SK-N-SH (cell line): ENCODE results near the gene KLHL42. TPM values are rescaled to one million over a fixed set of nuclear protein-coding genes. Genes with fewer than 3 reads are reported as not detected.

ENCODE experiments used
- CTCF ChIA-PET: fragments of 300-600, 350-600 bp; formaldehyde crosslinking; extraction: SDS; loops from one replicate; lab custom pipeline; 2021; lab: Yijun Ruan, JAX
- POLR2A ChIA-PET: fragments of 350-600 bp; sonication (Branson Sonifier 250); formaldehyde crosslinking; extraction: SDS; loops from one replicate; lab custom pipeline; 2020; ENCODE audit warnings: antibody characterized with exemption, inconsistent platforms; lab: Yijun Ruan, JAX
- DNase-seq: peaks from one replicate; pipeline ENCODE4 v3.0.0; 2012
- H2AFZ ChIP-seq: fragments of 200-600 bp; sonication (generic); 2 replicates; pipeline ENCODE4 v1.8.1; 2016; ENCODE audit warnings: antibody characterized with exemption, mild to moderate bottlenecking, low read depth
- H3F3A ChIP-seq: fragments of 200-600 bp; sonication (generic); replicated peaks from 2 replicates; pipeline ENCODE3; 2016; ENCODE audit warnings: antibody characterized with exemption, mild to moderate bottlenecking; ENCODE audit not compliant: insufficient read depth
- H3K27ac ChIP-seq, 2 experiments: fragments of 200-500 bp in 1 of 2; fragments of 200-600 bp in 1 of 2; sonication (Bioruptor generic) in 1 of 2; sonication (generic), shearing (Covaris generic) in 1 of 2; 2 replicates each; pipeline versions ENCODE4 v1.5.1 to v1.6.1; 2014 to 2016; ENCODE audit warnings: low read depth in 2 of 2, inconsistent platforms in 1 of 2, low read length in 1 of 2, mild to moderate bottlenecking in 1 of 2, mixed read lengths in 1 of 2
- H3K27me3 ChIP-seq: fragments of 200-600 bp; sonication (generic), shearing (Covaris generic); 2 replicates; pipeline ENCODE4 v1.6.1; 2016; ENCODE audit warnings: mixed run types; ENCODE audit not compliant: insufficient read depth
- H3K36me3 ChIP-seq, 2 experiments: fragments of 200-500 bp in 1 of 2; fragments of 200-600 bp in 1 of 2; sonication (Bioruptor generic) in 1 of 2; sonication (generic) in 1 of 2; replicated peaks in 1 of 2; 2 replicates each; pipeline versions ENCODE3 to v1.5.1; 2014 to 2016; ENCODE audit warnings: low read length in 1 of 2, mild to moderate bottlenecking in 1 of 2; ENCODE audit not compliant: insufficient read depth in 2 of 2, control insufficient read depth in 1 of 2
- H3K4me1 ChIP-seq, 2 experiments: fragments of 200-500 bp in 1 of 2; fragments of 200-600 bp in 1 of 2; sonication (Bioruptor generic) in 1 of 2; sonication (generic), shearing (Covaris generic) in 1 of 2; 2 replicates each; pipeline versions ENCODE4 v1.5.1 to v1.6.1; 2014 to 2016; ENCODE audit warnings: low read depth in 1 of 2, low read length in 1 of 2, mixed run types in 1 of 2; ENCODE audit not compliant: insufficient read depth in 2 of 2, control insufficient read depth in 1 of 2
- H3K4me2 ChIP-seq: fragments of 200-600 bp; sonication (generic), shearing (Covaris generic); 2 replicates; pipeline ENCODE4 v1.6.1; 2017; ENCODE audit warnings: mixed run types
- H3K4me3 ChIP-seq, 2 experiments: fragments of 200-500 bp in 1 of 2; fragments of 200-600 bp in 1 of 2; sonication (Bioruptor generic) in 1 of 2; sonication (generic), shearing (Covaris generic) in 1 of 2; 2 replicates each; pipeline versions ENCODE4 v1.5.1 to v1.8.1; 2014 to 2016; ENCODE audit warnings: low read depth in 2 of 2, inconsistent platforms in 1 of 2, low read length in 1 of 2, mild to moderate bottlenecking in 1 of 2, mixed read lengths in 1 of 2, moderate library complexity in 1 of 2
- H3K79me2 ChIP-seq: fragments of 200-600 bp; sonication (generic); 2 replicates; pipeline ENCODE4 v1.8.1; 2017; ENCODE audit warnings: mild to moderate bottlenecking; ENCODE audit not compliant: insufficient read depth
- H3K9ac ChIP-seq: fragments of 200-600 bp; sonication (generic); 2 replicates; pipeline ENCODE4 v1.6.1; 2017; ENCODE audit warnings: mixed run types
- H3K9me2 ChIP-seq: fragments of 200-600 bp; sonication (generic); 2 replicates; pipeline ENCODE4 v1.6.1; 2017; ENCODE audit warnings: mixed run types
- H3K9me3 ChIP-seq: fragments of 200-600 bp; sonication (generic); 2 replicates; pipeline ENCODE4 v1.6.1; 2017; ENCODE audit warnings: mixed run types, mild to moderate bottlenecking, moderate library complexity
- H4K20me1 ChIP-seq: fragments of 200-600 bp; sonication (generic); 2 replicates; pipeline ENCODE4 v1.6.1; 2017; ENCODE audit warnings: mild to moderate bottlenecking, mixed run types; ENCODE audit not compliant: insufficient read depth
- CHD2 ChIP-seq: fragments of 150-350 bp; IDR thresholded peaks from 2 replicates; pipeline ENCODE4 v1.6.1; 2018; ENCODE audit warnings: low read length; ENCODE audit not compliant: partially characterized antibody
- EP300 ChIP-seq, 2 experiments: IDR thresholded peaks; 2 replicates each; pipeline versions ENCODE4 v1.4.0 to v1.6.1; 2012; ENCODE audit warnings: borderline replicate concordance in 1 of 2, low read depth in 1 of 2, low read length in 1 of 2
- GABPA ChIP-seq: IDR thresholded peaks from 2 replicates; pipeline ENCODE4 v1.4.0; 2012; ENCODE audit warnings: low read depth, mild to moderate bottlenecking
- MEF2A ChIP-seq: IDR thresholded peaks from 2 replicates; pipeline ENCODE4 v1.4.0; 2012; ENCODE audit warnings: low read depth, borderline replicate concordance
- MXI1 ChIP-seq: IDR thresholded peaks from 2 replicates; pipeline ENCODE4 v1.6.1; 2012; ENCODE audit warnings: mild to moderate bottlenecking, low read depth, low read length, improper control_type of control experiment
- RAD21 ChIP-seq: IDR thresholded peaks from 2 replicates; pipeline ENCODE4 v1.6.1; 2012; ENCODE audit warnings: mild to moderate bottlenecking, low read length
- RCOR1 ChIP-seq: fragments of 150-350 bp; IDR thresholded peaks from 2 replicates; pipeline ENCODE4 v1.6.1; 2017; ENCODE audit warnings: antibody characterized with exemption, low read length
- SIN3A ChIP-seq: IDR thresholded peaks from 2 replicates; pipeline ENCODE4 v1.6.1; 2012; ENCODE audit warnings: low read depth, mild to moderate bottlenecking, low read length, moderate library complexity, borderline replicate concordance
- TEAD4 ChIP-seq: IDR thresholded peaks from 2 replicates; pipeline ENCODE4 v1.4.0; 2012; ENCODE audit warnings: mild to moderate bottlenecking, borderline replicate concordance; ENCODE audit not compliant: insufficient read depth
- WGBS: methylation state at CpG from one replicate; pipeline ENCODE4 v1.1.6; 2017; ENCODE audit warnings: low lambda C conversion rate; 5-methylcytosine and 5-hydroxymethylcytosine counted together
- polyA plus RNA-seq, 3 experiments: library from polyadenylated mRNA; depleted of rRNA; stranded (reverse); fragments of >200 nt; gene quantifications; 2 replicates each; pipeline ENCODE4 v1.2.3, GENCODE V29; 2012
- TF ChIP-seq, protein P1 (sequence below): IDR thresholded peaks from 2 replicates; pipeline ENCODE4 v1.4.0; 2012; ENCODE audit warnings: low read depth, borderline replicate concordance
- TF ChIP-seq, protein P2 (sequence below): IDR thresholded peaks from 2 replicates; pipeline ENCODE4 v1.4.0; 2012; ENCODE audit warnings: low read depth, borderline replicate concordance

Gene KLHL42
- polyA plus RNA-seq, 1 of the 3 experiments (the other 2 are of a cell fraction) = 11.7 TPM

DNA sequence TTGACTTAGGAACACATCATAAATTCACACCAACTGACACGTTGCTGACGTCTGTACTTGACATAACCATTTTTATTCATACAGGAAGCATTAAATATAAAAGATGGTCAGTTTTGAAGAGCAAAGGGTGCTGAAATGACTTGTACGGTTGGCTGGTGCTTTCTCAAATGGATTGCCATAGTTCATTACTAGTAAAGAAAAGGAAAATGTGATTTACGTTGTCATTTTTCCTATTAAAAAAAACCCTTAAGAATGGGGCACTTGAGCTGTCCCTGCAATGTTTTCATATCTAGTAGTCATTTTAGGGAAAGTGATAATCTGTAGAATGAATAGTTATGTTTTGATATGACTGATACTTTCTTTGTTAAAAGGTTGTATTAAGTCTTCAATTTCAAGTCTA, 22.5 kb downstream of the KLHL42 start:
- CTCF ChIA-PET = interaction anchor here (0.8 kb wide), 1 partner anchor 14 kb away, joined by 3 read pairs; no protein-coding TSS in a partner anchor
- H4K20me1 ChIP-seq = no peaks in the 10 kb centered on the region
- H2AFZ ChIP-seq = no peak overlapping the region
- H3K4me2 ChIP-seq = no peak overlapping the region
- POLR2A ChIA-PET = no interaction called here
- DNase-seq = no peak
- TF ChIP-seq GABPA (no peak), MXI1 (no peak), EP300 (IDR thresholded peaks at IDR 0.05; ENCODE audit: borderline replicate concordance in 1 of 2, low read depth in 1 of 2, low read length in 1 of 2) (no peak), SIN3A (no peak)
- TF ChIP-seq, protein P1, sequence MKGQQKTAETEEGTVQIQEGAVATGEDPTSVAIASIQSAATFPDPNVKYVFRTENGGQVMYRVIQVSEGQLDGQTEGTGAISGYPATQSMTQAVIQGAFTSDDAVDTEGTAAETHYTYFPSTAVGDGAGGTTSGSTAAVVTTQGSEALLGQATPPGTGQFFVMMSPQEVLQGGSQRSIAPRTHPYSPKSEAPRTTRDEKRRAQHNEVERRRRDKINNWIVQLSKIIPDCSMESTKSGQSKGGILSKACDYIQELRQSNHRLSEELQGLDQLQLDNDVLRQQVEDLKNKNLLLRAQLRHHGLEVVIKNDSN = no peak
- WGBS = 89% methylated on average over 4 of the region's 4 CpGs
- H3K9ac ChIP-seq = no peak overlapping the region
- H3K4me1 ChIP-seq = no peaks in the 10 kb centered on the region
- no peaks in the 10 kb centered on the region for H3K9me2 ChIP-seq
- no peaks in the 10 kb centered on the region for H3K9me3 ChIP-seq
- H3K79me2 ChIP-seq = 0 out of 2 replicates have a peak, but pooled peaks cover 6% of the 10 kb centered on the region
- no peaks in the 10 kb centered on the region for H3K27me3 ChIP-seq
- H3K27ac ChIP-seq = no peak overlapping the region
- H3K36me3 ChIP-seq = peaks cover 26 to 30% of the 10 kb centered on the region in 2 experiments
- H3K4me3 ChIP-seq = no peak overlapping the region
- peaks cover 7% of the 10 kb centered on the region for H3F3A ChIP-seq

DNA sequence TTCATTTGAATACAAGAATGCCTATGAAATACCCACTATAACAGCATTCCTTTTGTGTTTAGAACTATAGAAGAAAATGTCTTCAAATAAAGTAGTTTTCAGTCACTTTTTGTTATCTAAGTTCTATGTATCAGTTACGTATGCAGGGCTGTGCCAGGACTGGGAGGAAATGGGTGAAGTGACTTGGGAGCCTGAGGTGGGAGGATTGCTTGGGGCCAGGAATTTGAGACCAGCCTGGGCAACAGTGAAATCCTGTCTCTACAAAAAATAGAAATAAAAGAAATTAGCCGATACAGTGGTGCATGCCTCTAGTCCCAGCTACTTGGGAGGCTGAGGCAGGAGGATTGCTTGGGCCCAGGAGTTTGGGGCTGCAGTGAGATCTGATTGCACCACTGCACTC, 22.9 kb downstream of the KLHL42 start:
- no peak for DNase-seq
- TF ChIP-seq SIN3A (no peak), MEF2A (no peak)
- 93% methylated on average over 2 of the region's 2 CpGs for WGBS
- no peaks in the 10 kb centered on the region for H3K9me3 ChIP-seq
- no peak overlapping the region for H3K27ac ChIP-seq
- no peak overlapping the region for H3K9ac ChIP-seq
- ChIA-PET POLR2A (no interaction called here), CTCF (interaction anchor here (0.8 kb wide), 1 partner anchor 15 kb away, joined by 3 read pairs; no protein-coding TSS in a partner anchor)
- no peak overlapping the region for H3K4me2 ChIP-seq
- H4K20me1 ChIP-seq = no peaks in the 10 kb centered on the region
- no peaks in the 10 kb centered on the region for H3K27me3 ChIP-seq
- no peaks in the 10 kb centered on the region for H3K4me1 ChIP-seq
- peaks cover 23 to 26% of the 10 kb centered on the region in 2 experiments for H3K36me3 ChIP-seq
- 0 out of 2 replicates have a peak, but pooled peaks cover 1% of the 10 kb centered on the region for H3K79me2 ChIP-seq
- H3K9me2 ChIP-seq = no peaks in the 10 kb centered on the region
- no peak overlapping the region for H3K4me3 ChIP-seq
- peaks cover 7% of the 10 kb centered on the region for H3F3A ChIP-seq
- no peak overlapping the region for H2AFZ ChIP-seq

DNA sequence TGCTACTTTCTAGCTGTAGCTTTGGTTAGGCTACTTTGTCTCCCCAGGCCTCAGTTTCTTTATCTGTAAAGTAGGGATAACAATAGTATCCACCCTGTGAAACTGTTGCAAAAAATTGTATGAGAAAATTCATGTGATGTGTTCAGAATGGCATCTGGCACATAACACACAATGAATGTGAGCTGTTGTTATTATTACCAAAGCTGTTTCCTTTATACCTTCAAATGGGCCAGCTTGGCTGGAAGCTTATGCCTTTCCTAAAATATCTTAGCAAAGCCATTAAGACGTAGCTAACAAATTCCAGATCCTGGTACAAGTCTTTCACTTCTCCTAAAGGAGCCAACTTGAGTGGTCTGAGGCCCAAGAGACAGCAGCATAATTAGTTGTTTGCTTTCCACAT, 25.2 kb downstream of the KLHL42 start:
- H2AFZ ChIP-seq = no peak overlapping the region
- no peaks in the 10 kb centered on the region for H3K79me2 ChIP-seq
- no peaks in the 10 kb centered on the region for H3K9me2 ChIP-seq
- H3F3A ChIP-seq = peaks cover 7% of the 10 kb centered on the region
- WGBS = 38% methylated on average over 1 of the region's 1 CpG
- H3K4me2 ChIP-seq = no peak overlapping the region
- no peaks in the 10 kb centered on the region for H3K27me3 ChIP-seq
- ChIA-PET CTCF (interaction anchor here (0.8 to 1.4 kb wide), 3 partner anchors 15 to 26 kb away, joined by 3 read pairs; no protein-coding TSS in a partner anchor), POLR2A (no interaction called here)
- H3K9ac ChIP-seq = no peak overlapping the region
- no peak overlapping the region for H3K4me3 ChIP-seq
- H3K9me3 ChIP-seq = no peaks in the 10 kb centered on the region
- no peaks in the 10 kb centered on the region for H4K20me1 ChIP-seq
- DNase-seq = no peak
- no peaks in the 10 kb centered on the region; a peak in 1 of 4 replicates for H3K4me1 ChIP-seq
- H3K36me3 ChIP-seq = peaks cover 3 to 8% of the 10 kb centered on the region in 2 experiments
- TF ChIP-seq, protein P2, sequence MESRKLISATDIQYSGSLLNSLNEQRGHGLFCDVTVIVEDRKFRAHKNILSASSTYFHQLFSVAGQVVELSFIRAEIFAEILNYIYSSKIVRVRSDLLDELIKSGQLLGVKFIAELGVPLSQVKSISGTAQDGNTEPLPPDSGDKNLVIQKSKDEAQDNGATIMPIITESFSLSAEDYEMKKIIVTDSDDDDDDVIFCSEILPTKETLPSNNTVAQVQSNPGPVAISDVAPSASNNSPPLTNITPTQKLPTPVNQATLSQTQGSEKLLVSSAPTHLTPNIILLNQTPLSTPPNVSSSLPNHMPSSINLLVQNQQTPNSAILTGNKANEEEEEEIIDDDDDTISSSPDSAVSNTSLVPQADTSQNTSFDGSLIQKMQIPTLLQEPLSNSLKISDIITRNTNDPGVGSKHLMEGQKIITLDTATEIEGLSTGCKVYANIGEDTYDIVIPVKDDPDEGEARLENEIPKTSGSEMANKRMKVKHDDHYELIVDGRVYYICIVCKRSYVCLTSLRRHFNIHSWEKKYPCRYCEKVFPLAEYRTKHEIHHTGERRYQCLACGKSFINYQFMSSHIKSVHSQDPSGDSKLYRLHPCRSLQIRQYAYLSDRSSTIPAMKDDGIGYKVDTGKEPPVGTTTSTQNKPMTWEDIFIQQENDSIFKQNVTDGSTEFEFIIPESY = no peak
- TF ChIP-seq RCOR1 (no peak), EP300 (IDR thresholded peaks at IDR 0.05; ENCODE audit: borderline replicate concordance in 1 of 2, low read depth in 1 of 2, low read length in 1 of 2) (no peak), MXI1 (no peak), RAD21 (no peak), MEF2A (no peak), CHD2 (no peak), TEAD4 (no peak)
- no peak overlapping the region for H3K27ac ChIP-seq
